COLO829 (cell line): Measurements from ENCODE around the gene ULBP3.
"Not testable (repeated sequence)": the region's sequence is repeated elsewhere in the genome, so short reads cannot be mapped to it uniquely, and the experiment has no call there.

Experiments
- DNase-seq: peaks from one replicate; pipeline ENCODE4 v3.0.0; 2012; ENCODE audit warnings: low spot score

Gene ULBP3

GRCh38 chr6:150015281-150016001 is 53.5 kb downstream of the ULBP3 start:
- DNase-seq = not testable (repeated sequence)

- DNase-seq = not testable (repeated sequence)
Measured at GRCh38 chr6:150014623-150015280, 54.2 kb downstream of the ULBP3 start.

DNA sequence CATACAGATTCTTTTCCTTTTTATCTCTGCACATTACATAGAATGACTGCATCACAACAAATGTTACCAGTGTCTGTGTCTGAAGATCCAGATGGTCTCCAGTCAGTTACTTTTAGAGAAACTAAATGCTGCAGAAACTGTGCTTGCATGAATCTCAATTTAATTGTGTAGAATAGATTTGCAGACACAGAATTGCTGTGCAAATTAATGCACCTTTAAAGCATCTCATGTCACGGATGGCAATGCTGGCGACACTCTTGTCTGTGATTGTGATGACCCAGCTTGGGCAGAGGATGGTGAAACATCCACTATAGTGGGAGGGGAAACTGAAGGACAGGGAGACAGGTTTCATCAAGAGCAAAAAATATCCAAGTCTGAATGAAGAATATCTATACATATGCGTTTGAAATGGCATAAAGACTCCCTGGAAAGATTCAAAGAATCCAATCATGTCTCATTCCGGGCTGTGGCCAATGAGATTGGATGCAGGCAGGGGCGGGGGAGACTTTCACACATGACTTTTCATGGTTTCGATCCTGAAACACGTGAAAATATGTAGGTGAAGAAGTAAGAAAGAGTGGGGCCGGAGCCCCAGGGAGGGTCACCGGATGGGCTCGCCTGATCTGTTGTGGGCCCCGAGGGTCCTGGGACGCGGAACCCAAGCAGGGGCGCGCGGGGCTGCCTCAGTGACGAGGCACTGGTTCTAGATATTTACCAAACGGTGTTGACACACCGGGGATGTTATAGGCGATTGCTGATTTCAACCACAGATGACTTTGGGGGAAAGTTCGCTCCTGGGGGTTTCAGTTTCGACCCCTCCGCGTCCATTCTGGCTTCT is 54.9 kb downstream of the ULBP3 start:
- not testable (repeated sequence) for DNase-seq

GRCh38 chr6:150012846-150013784 is 55.8 kb downstream of the ULBP3 start:
- not testable (repeated sequence) for DNase-seq
